Nephron progenitor cell (in vitro differentiated cells): ENCODE data around the gene SLCO4C1.
A peak's percentile ranks its signal among the peaks of the same experiment; 100 is the strongest.

Experiments used
- DNase-seq: peaks from one replicate; pipeline ENCODE4 v3.0.0; 2021
- H3K27ac Mint-ChIP-seq: 2 replicates; pipeline ENCODE4 v1.8.0; 2021; ENCODE audit warnings: mild to moderate bottlenecking, moderate library complexity, mixed read lengths
- H3K27me3 Mint-ChIP-seq: 2 replicates; pipeline ENCODE4 v1.8.0; 2021; ENCODE audit warnings: mild to moderate bottlenecking, low read depth, mixed read lengths; ENCODE audit not compliant: poor library complexity
- H3K36me3 Mint-ChIP-seq: 2 replicates; pipeline ENCODE4 v1.8.0; 2021; ENCODE audit warnings: low read depth, mixed read lengths
- H3K4me1 Mint-ChIP-seq: 2 replicates; pipeline ENCODE4 v1.8.0; 2021; ENCODE audit warnings: mixed read lengths
- H3K4me3 Mint-ChIP-seq: 2 replicates; pipeline ENCODE4 v1.8.0; 2021; ENCODE audit warnings: mild to moderate bottlenecking, moderate library complexity, mixed read lengths
- H3K9me3 Mint-ChIP-seq: 2 replicates; pipeline ENCODE4 v1.8.0; 2021; ENCODE audit warnings: mild to moderate bottlenecking, moderate library complexity, mixed read lengths
- CTCF ChIP-seq: fragments of 200-600 bp; sonication (generic); IDR thresholded peaks from 2 replicates; pipeline ENCODE4 v1.5.0; 2021; ENCODE audit warnings: antibody characterized with exemption

The SLCO4C1 gene

GRCh38 chr5:102294886-102295395 is 1.1 kb downstream of the SLCO4C1 start:
- Mint-ChIP-seq H3K27ac (no peak overlapping the region), H3K4me1 (peaks cover 15% of the 10 kb centered on the region), H3K9me3 (no peaks in the 10 kb centered on the region), H3K27me3 (peaks cover 13% of the 10 kb centered on the region), H3K4me3 (peak overlapping the region; percentile 94), H3K36me3 (no peaks in the 10 kb centered on the region)
- no peak for DNase-seq
- no peak for TF ChIP-seq CTCF

- no peak overlapping the region for H3K27ac Mint-ChIP-seq
- peaks cover 12% of the 10 kb centered on the region for H3K4me1 Mint-ChIP-seq
- no peak for DNase-seq
- H3K4me3 Mint-ChIP-seq = no peak overlapping the region
- no peaks in the 10 kb centered on the region for H3K9me3 Mint-ChIP-seq
- H3K27me3 Mint-ChIP-seq = peaks cover 8% of the 10 kb centered on the region
- H3K36me3 Mint-ChIP-seq = no peaks in the 10 kb centered on the region
- TF ChIP-seq CTCF = no peak
Measured at GRCh38 chr5:102290004-102290403, 6.1 kb downstream of the SLCO4C1 start.

GRCh38 chr5:102289251-102289899 is 6.7 kb downstream of the SLCO4C1 start:
- Mint-ChIP-seq H3K27me3 (peaks cover 1% of the 10 kb centered on the region), H3K27ac (peak overlapping the region; percentile 84), H3K9me3 (no peaks in the 10 kb centered on the region), H3K4me1 (peaks cover 8% of the 10 kb centered on the region), H3K36me3 (no peaks in the 10 kb centered on the region), H3K4me3 (no peak overlapping the region)
- TF ChIP-seq CTCF = no peak
- DNase-seq = no peak

GRCh38 chr5:102288630-102289029 is 7.5 kb downstream of the SLCO4C1 start:
- DNase-seq = no peak
- H3K27ac Mint-ChIP-seq = no peak overlapping the region

GRCh38 chr5:102286476-102286875 is 9.6 kb downstream of the SLCO4C1 start:
- no peaks in the 10 kb centered on the region for H3K9me3 Mint-ChIP-seq
- TF ChIP-seq CTCF = no peak
- H3K36me3 Mint-ChIP-seq = no peaks in the 10 kb centered on the region
- no peaks in the 10 kb centered on the region for H3K27me3 Mint-ChIP-seq
- peaks cover 8% of the 10 kb centered on the region for H3K4me1 Mint-ChIP-seq
- H3K4me3 Mint-ChIP-seq = no peak overlapping the region
- DNase-seq = no peak
- peak overlapping the region; percentile 43 for H3K27ac Mint-ChIP-seq

More at GRCh38 chr5:102288630-102289029, 7.5 kb downstream of the SLCO4C1 start:
- TF ChIP-seq CTCF = no peak
- no peaks in the 10 kb centered on the region for H3K9me3 Mint-ChIP-seq
- no peaks in the 10 kb centered on the region for H3K36me3 Mint-ChIP-seq
- no peaks in the 10 kb centered on the region for H3K27me3 Mint-ChIP-seq
- H3K4me3 Mint-ChIP-seq = no peak overlapping the region
- peaks cover 8% of the 10 kb centered on the region for H3K4me1 Mint-ChIP-seq
